Cardiac muscle cell (in vitro differentiated cells and primary cell): ENCODE data around the gene SCOC. TPM values are rescaled to one million over a fixed set of nuclear protein-coding genes. Genes with fewer than 3 reads are reported as not detected.
A peak's percentile ranks its signal among the peaks of the same experiment; 100 is the strongest.

Source experiments
- DNase-seq, 2 donors: peaks; one replicate each; pipeline versions ENCODE4 v3.0.0 to v3.0.0-alpha.2; 2010 to 2017; ENCODE audit warnings: low read depth in 1 of 2, low spot score in 1 of 2
- H3K27ac ChIP-seq: fragments of 200-600 bp; sonication (generic); 2 replicates; pipeline ENCODE4 v1.5.1; 2016
- H3K27me3 ChIP-seq: fragments of 200-600 bp; sonication (generic); 2 replicates; pipeline ENCODE4 v1.6.0; 2016; ENCODE audit warnings: control low read depth
- H3K36me3 ChIP-seq: fragments of 200-600 bp; sonication (generic); 2 replicates; pipeline ENCODE4 v1.5.1; 2016; ENCODE audit warnings: control low read depth
- H3K4me1 ChIP-seq: fragments of 200-600 bp; sonication (generic); 2 replicates; pipeline ENCODE4 v1.8.1; 2017; ENCODE audit warnings: low read depth, mild to moderate bottlenecking, mixed run types
- H3K4me3 ChIP-seq: fragments of 200-600 bp; sonication (generic); 2 replicates; pipeline ENCODE4 v1.5.1; 2016; ENCODE audit warnings: mild to moderate bottlenecking
- H3K9me3 ChIP-seq: fragments of 200-600 bp; sonication (generic); 2 replicates; pipeline ENCODE4 v1.5.1; 2017; ENCODE audit warnings: low read depth, mild to moderate bottlenecking, control low read depth
- CTCF ChIP-seq: IDR thresholded peaks from 2 replicates; pipeline ENCODE4 v1.5.1; 2012; ENCODE audit warnings: low read depth, mild to moderate bottlenecking, low read length
- polyA plus RNA-seq: library from polyadenylated mRNA; unstranded; fragments of >200 nt; fragmentation: Nextera tagmentation; extraction: Ambion mirVana; gene quantifications from 2 replicates; pipeline ENCODE4 v1.2.1, GENCODE V29; 2016
- total RNA-seq: library from RNA; depleted of rRNA; stranded (reverse); fragments of >200 nt; gene quantifications from 2 replicates; pipeline ENCODE4 v1.2.3, GENCODE V29; 2016

The SCOC gene
- total and polyA plus RNA-seq, 2 experiments from 2014 or later = 37.0 to 134 TPM

- Histone ChIP-seq H3K27ac (no peak overlapping the region), H3K27me3 (no peaks in the 10 kb centered on the region), H3K9me3 (no peaks in the 10 kb centered on the region), H3K4me1 (no peaks in the 10 kb centered on the region), H3K36me3 (no peaks in the 10 kb centered on the region), H3K4me3 (no peak overlapping the region)
- no peak for DNase-seq
- no peak for TF ChIP-seq CTCF
Measured at GRCh38 chr4:140353786-140354185, 19.7 kb upstream of the SCOC start.

GRCh38 chr4:140355288-140355687 is 18.2 kb upstream of the SCOC start:
- Histone ChIP-seq H3K4me1 (no peaks in the 10 kb centered on the region), H3K36me3 (no peaks in the 10 kb centered on the region), H3K27ac (no peak overlapping the region), H3K9me3 (no peaks in the 10 kb centered on the region), H3K27me3 (no peaks in the 10 kb centered on the region), H3K4me3 (no peak overlapping the region)
- TF ChIP-seq CTCF = no peak
- no peak for DNase-seq

DNA sequence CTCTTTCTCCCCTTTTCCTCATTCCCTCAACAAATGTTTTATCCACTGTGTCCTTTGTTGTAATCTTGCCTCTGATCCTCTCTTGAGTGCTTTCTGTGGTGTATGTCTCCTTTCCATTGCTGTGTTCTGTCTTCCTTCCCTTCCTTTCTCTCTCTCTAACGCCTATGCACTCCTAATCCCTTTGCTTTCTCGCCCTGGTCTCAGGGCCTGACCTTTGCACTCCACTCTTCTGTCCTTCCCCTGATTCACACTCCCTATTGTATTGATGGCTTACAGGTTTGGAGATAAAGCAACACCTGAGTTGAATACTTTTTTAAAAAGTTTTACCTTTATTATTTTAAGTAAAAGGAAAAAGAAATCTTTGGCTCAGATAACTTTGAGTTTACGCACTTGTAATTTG is 15.6 kb upstream of the SCOC start:
- H3K27me3 ChIP-seq = no peaks in the 10 kb centered on the region
- DNase-seq = no peak
- TF ChIP-seq CTCF = no peak
- H3K36me3 ChIP-seq = no peaks in the 10 kb centered on the region
- H3K4me1 ChIP-seq = no peaks in the 10 kb centered on the region
- H3K4me3 ChIP-seq = no peak overlapping the region
- H3K9me3 ChIP-seq = no peaks in the 10 kb centered on the region
- H3K27ac ChIP-seq = no peak overlapping the region

- Histone ChIP-seq H3K4me1 (peaks cover under 1% of the 10 kb centered on the region), H3K9me3 (no peaks in the 10 kb centered on the region), H3K36me3 (no peaks in the 10 kb centered on the region), H3K27me3 (no peaks in the 10 kb centered on the region), H3K4me3 (no peak overlapping the region), H3K27ac (no peak overlapping the region)
- TF ChIP-seq CTCF = no peak
- no peak for DNase-seq
Measured at GRCh38 chr4:140358281-140358680, 15.2 kb upstream of the SCOC start.

- peak; percentile 86 for TF ChIP-seq CTCF
- no peaks in the 10 kb centered on the region for H3K9me3 ChIP-seq
- H3K27me3 ChIP-seq = no peaks in the 10 kb centered on the region
- DNase-seq = peak; percentile 87 to 92
- no peaks in the 10 kb centered on the region for H3K36me3 ChIP-seq
- peaks cover 8% of the 10 kb centered on the region for H3K4me1 ChIP-seq
- H3K4me3 ChIP-seq = no peak overlapping the region
- no peak overlapping the region for H3K27ac ChIP-seq
Measured at GRCh38 chr4:140359562-140360427, 13.7 kb upstream of the SCOC start.
